Liver (tissue), 3 donors: Measurements from ENCODE around the gene DUOXA2.

ENCODE experiments used
- CTCF ChIP-seq: fragments of 150-350 bp; IDR thresholded peaks from 2 replicates; pipeline ENCODE4 v1.5.1; 2017; ENCODE audit warnings: improper control_type of control experiment, low read depth, low read length; ENCODE audit not compliant: missing input control
- EGR1 ChIP-seq, 2 donors: IDR thresholded peaks; 2 replicates each; pipeline ENCODE4 v1.6.1; 2016 to 2018; ENCODE audit warnings: antibody characterized with exemption in 2 of 2, low read depth in 2 of 2
- FOXA1 ChIP-seq: IDR thresholded peaks from 2 replicates; pipeline ENCODE4 v1.6.1; 2016; ENCODE audit warnings: antibody characterized with exemption
- HNF4G ChIP-seq: IDR thresholded peaks from 2 replicates; pipeline ENCODE4 v1.6.1; 2016; ENCODE audit warnings: antibody characterized with exemption
- donor health status: healthy.
- donor health status: healthy.

DNA sequence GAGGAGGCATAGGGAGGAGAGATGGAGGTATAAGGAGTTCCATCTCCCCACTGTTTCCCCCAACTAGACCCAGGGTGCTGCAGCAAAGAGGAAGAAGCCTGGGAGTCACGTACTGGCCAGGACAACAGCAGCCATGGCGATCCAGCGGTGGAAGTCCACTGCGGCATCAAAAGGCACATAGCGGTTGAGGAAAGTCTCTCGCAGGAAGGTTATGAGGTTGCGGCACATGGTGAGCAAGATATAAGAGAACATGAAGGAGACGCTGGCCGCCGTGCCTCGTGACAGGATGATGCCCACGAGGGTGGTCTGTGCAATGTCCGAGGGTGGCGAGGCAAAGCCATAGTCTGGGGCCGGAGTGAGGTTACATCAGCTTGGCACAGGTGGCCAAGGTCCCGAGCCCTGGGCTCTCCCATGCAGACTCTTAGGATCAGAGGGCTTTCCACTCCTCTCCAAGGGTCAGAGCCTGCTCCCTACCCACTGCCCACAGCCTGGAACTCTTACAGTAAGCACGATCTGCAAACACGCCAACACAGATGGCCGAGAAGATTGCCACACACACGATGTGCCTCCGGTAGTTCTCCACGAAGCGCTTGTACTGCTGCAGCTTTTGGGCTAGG is 14.5 kb upstream of the DUOXA2 start:
- TF ChIP-seq CTCF (no peak), FOXA1 (no peak), HNF4G (no peak), EGR1 (IDR thresholded peaks at IDR 0.05; ENCODE audit: low read depth in 2 of 2) (no peak)
